Measurements from ENCODE around the gene PIGK. TPM values are rescaled to one million over a fixed set of nuclear protein-coding genes. Genes with fewer than 3 reads are reported as not detected.

The PIGK gene
- total RNA-seq, 1 experiment from 2014 or later: 28.8 TPM

DNA sequence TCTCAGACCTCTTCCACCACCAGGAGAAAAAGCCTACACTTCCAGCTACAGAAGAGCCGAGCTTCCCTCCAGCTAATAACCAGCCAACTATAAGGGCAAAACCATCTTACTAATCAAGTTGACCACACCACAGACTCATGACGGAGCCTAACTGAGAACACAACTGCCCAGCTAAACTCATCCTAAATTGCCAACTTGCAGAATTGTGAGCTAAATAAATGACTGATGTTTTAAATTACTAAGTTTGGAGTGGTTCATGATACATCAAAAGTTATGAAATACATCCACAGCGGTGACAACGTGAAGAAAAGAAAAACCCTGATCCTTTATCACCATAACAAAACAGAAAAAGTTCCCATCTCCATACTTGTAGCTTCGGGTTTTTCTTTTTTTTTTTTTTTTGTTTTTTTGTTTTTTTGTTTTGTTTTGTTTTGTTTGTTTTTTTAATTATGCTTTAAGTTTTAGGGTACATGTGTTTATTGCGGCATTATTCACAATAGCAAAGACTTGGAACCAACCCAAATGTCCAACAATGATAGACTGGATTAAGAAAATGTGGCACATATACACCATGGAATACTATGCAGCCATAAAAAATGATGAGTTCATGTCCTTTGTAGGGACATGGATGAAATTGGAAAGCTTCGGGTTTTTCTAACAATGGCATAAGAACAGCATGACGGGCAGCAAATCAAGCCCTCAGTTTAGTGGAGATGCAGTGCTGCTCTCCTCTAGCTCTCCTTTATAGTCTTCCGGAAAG is 122.6 kb downstream of the PIGK start:
- no peak for DNase-seq (ENCODE audit: low spot score)

DNA sequence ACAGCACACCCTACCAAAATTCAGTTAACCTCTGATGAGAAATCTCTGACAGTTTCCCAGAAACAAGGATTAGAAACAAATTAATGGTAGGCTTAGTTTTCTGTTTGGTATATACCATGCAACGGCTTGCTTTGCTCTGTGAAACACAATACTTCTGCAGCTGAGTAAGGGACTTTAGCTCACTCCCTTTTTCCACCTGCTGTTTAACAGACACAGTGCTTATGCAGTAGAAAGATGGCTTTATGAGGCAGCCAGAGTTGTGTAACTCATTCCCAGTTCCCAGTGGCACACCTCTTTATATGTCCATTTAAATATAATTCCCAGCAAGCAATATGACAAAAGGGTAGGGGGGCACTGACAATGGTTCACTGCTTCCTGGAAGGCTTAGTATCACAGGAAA is 124.0 kb downstream of the PIGK start:
- DNase-seq (ENCODE audit: low spot score): no peak

DNA sequence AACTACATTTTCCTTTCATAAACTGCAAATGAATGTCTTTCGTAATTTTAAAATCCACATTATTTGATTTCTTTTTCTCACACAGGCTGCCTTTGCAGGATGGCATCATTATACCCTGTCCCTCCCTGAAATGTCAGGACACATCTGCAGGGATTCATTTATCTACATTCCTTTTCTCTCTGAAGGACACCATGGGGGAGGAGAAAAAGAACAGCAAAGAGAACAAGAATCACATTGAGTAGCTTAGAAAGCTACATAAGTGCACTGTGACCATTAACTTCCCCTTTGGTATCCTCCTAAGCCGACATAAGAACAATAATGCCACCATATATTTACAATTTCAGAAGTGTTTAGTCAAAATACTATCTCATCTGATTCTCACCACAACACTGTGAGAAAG is 129.5 kb downstream of the PIGK start:
- DNase-seq (ENCODE audit: low spot score): no peak

DNA sequence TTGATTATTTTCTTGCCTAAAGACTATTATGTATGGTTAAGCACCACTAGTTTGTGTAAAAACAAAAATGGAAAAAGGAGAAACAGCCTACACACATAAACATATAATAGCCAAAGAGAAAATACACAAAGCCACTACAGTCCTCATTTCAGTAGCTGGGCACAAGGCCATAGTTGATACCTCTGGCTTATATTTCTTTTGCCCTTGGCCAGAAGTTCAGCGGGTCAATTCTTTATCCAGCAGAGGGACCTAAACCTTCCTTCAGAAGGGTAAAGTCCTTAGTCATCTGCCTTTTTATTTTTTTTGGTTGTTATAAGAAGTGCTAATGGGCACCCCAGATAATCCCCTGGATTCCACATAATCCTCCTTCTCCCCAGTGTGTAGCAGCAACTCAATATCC is 134.1 kb downstream of the PIGK start:
- no peak for DNase-seq (ENCODE audit: low spot score)

DNA sequence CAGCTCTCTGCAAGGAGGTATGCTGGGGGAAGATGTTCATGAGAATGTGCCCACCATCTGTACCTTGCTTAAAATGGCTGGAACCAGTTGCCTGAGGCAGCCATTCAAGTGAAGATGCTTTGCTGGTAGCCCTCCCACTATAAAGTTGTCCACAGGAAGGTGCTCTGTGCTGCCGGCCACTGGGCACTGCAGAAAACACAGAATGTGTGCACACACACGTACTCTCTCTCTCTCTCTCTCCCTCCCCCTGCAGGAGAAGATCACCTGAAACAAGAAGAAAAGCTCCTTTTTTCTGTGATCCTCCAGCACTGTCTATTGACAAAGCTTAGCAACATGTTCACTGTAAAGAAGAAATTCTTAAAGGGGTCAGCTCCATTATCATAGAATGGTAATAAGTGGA is 134.8 kb downstream of the PIGK start:
- DNase-seq (ENCODE audit: low spot score): no peak

DNA sequence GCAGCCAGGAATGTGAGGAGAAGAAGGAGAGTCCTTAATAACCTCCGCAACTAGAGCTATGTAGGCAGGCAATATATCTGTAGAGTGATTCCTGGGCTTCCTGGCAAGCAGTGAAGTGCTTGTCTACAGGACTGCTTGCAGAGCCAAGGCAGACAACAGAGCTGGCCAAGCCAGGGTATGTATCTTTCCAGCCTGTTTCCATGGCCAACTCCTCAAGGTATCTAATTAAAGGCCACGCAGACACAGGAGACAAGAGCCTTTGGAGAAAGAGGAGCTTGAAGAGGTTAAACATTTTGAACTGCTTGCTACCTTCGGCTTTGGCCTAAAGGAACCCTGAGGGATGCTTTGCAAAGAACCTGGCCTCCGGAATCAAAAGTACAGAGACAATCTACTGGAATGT is 137.4 kb downstream of the PIGK start:
- no peak for DNase-seq (ENCODE audit: low spot score)

DNA sequence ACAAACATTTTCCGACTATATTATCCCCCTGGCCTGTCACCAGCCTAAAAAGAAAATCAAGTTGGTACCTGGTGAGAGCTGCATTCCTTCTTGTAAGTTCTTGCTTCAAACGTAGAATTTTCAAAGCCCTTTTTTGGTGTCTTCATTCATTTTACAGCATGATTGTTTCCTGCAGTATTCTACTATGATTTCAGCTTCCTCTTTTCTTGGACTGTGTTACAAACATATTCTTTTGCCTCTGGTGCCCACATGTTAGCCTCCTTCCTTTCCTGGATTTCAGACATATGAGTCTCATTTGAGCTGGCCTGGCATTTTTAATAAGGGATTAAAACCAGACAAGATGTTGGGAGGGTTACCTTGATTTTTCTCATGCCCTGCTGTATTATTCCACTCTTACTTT is 142.5 kb downstream of the PIGK start:
- DNase-seq (ENCODE audit: low spot score): no peak

DNA sequence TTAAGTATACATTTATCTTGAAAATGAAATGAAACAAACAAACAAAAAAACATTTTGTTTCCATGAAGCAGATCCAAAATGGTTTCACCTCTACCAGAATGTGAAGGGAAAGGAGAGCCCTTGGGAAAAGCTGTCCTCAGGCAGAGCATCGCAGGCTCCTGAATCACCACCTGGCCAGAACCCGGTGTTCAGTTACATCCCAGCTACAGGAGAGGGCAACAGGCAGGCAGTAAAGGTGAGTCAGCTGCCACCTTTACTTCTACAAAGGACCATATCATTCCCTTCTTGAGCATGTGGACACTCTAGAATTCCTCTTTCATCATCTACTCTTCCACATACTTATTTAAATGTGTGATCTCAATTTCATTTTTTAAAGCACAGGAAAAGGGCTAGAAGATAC is 151.2 kb downstream of the PIGK start:
- DNase-seq (ENCODE audit: low spot score): no peak

DNA sequence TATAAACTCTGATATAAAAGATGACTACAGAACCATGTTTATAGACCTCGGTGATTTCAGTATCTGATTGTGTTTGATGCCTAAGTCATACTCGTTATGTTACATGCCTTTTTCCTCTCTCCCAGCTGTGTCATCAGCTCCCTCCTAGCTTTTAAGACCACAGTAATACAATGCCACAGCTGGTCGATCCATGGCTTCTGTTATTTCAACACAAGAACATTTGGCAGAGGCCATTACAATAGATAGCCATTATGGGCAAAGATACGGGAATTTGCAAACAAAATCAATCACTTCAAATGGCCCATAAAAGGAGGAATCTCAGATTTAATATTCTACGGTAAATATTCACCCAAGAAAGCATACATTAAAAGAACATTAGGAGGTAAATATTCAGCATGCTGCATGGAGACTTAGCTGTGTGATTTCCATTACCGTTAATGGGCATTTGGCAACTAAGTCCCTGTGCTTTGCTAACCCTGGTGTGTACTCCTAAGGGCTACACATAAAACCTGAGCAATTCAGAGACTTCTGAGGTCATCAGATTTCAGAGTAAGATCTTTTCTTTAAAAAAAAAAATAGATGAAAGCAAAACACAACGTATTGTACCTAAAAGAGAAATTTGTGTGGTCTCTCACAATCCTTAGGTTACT is 153.4 kb downstream of the PIGK start:
- DNase-seq (ENCODE audit: low spot score): no peak

DNA sequence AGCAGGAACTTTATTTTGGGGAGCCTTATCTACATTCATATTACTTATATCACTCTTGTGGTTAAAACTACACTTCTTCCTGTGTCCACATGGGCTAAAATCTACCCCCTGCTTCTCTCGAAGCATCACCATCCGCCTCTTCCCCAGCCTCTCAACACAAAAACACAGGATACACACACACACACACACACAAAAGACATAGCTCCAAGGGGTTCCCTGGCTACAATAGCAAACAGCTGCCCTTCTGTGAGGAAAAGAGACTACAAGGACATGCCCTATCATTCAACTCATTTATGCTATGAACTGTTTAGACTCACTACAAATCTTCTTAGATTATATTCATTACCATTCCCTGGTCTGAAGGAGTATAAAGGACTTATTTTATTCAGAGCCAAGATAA is 155.0 kb downstream of the PIGK start:
- no peak for DNase-seq (ENCODE audit: low spot score)

DNA sequence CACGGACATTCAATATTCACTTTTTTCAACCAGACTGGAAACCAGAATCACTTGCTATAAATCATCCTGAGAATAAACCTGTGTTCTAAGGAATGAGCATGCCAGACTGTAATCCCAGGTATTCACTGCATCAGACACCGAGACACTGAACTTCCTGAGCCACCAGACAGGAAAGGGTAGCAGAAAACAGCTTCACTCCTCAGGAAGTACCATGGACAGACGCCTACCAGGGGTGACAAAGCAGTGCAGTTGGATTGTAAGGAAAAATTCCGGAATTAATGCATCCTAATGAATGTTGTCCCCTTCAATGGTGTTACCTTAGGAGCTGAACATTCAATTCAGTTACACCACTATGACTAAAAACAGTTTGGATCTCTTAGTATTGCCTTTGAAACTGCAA is 156.1 kb downstream of the PIGK start:
- DNase-seq (ENCODE audit: low spot score): no peak

DNA sequence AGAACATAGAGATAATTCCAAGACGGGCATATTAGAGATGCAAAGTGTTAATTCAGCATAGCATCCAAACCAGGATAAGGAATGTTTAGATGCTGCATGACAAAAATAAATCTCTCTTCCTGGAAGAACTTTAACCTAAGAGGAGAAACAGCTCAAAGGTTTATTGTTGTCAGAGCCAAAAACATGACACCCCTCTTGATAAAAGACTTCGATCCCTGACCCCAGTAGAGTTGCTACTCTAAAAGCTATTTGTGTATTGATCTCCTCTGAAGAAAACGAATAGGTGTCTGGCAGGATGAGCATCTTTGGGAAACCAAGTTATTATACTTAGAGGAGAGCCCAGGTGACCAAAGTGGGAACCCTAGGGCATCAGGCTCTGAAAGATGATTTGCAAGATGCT is 158.1 kb downstream of the PIGK start:
- no peak for DNase-seq (ENCODE audit: low spot score)

DNA sequence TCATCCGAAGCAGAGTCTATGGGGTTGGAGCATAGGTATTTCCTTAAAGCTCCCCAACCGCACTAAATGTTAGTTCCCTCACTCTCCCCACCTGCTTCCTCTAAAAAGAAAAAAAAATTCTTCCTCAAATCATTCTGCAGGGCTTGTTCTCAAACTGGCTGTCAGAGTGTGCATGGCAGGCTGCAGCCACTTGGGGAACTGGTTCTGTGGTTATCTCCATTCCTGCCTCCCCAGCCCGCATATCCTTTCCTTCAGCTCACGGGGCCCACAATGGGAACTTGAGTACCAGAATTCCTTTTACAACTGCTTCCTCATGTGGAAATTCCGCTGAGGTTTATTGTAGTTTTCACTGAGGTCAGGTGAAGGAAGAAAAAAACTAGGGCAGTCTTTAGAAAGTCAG is 159.2 kb downstream of the PIGK start:
- no peak for DNase-seq (ENCODE audit: low spot score)

DNA sequence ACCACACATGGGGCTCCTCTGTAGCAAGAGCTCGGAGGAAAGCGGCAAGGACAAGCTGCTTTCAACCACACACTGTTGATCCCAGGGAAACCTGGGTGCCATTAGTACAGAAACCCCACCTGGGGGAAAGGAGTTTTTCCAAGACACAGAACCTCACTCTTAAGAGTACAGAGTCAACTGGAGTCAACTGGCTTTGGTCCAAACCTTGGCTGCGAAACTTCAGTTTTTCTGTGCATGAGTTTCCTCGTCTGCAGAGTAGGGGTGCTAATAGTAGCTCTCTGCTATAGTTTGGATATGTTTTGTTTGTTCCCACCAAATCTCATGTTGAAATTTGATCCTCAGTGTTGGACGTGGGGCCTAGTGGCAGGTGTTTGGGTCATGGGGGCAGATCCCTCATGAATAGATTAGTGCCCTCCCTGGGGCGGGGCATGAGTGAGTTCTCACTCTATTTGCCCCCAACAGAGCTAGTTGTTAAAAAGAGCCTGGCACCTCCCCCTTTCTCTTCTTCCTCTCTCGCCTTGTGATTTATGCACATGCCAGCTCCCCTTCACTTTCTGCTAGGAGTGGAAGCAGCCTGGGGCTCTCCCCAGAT is 161.1 kb downstream of the PIGK start:
- DNase-seq (ENCODE audit: low spot score): no peak

DNA sequence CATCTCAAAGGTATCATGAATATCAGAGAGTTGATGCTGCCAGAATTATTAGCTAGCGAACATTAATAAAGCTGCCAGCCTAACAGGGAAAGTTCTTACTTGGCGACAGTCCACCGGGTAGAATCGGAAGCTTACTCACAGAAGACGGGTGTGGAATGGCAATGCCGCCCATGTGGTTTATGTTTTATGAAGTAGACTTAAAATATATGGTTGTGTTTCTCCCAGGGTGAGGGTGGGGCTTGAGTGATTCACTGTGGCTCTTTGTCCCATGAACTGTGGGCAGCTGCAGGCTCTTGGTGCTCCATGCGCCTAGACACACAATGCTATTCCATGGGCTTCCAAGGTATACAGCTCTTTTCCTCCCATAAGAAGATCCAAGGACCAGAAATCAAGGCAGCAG is 162.7 kb downstream of the PIGK start:
- DNase-seq (ENCODE audit: low spot score): peak; percentile 69

DNA sequence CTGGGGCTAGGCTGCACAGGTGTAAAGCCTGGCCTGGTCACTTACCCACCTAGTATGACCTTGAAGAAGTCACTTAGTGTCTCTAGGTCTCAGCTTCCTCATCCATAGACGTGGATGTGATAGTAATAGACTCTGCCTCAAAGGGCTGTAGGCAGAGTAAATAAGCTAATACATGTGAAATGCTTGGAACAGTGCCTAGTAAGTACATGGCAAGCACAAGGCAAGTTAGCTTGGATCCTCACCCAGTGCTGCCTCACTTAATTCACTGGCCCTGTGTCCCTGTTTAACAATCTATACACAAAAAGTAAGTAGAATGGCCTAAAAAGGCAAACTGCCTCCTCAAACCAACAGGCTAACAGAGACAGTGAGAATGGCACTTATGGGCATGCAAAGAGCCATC is 167.8 kb downstream of the PIGK start:
- no peak for DNase-seq (ENCODE audit: low spot score)

DNA sequence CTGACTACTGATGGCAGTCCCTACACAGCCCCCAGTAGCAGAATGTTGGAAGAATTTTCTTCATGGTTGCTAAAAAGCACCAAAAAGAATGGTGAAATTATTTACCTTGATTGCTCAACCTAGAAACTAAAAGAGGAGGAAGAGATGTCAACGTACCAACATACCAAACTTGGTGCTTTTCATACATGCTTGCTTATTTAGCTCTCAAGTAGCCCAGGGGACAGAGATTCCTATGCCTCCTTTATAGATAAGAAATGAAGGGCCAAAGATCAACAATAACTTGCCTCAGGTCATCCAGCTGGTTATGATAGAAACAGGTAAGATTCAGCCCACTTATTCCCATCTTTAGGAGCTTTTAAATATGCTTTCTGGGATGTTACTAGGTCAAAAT is 170.6 kb downstream of the PIGK start:
- DNase-seq (ENCODE audit: low spot score): no peak

DNA sequence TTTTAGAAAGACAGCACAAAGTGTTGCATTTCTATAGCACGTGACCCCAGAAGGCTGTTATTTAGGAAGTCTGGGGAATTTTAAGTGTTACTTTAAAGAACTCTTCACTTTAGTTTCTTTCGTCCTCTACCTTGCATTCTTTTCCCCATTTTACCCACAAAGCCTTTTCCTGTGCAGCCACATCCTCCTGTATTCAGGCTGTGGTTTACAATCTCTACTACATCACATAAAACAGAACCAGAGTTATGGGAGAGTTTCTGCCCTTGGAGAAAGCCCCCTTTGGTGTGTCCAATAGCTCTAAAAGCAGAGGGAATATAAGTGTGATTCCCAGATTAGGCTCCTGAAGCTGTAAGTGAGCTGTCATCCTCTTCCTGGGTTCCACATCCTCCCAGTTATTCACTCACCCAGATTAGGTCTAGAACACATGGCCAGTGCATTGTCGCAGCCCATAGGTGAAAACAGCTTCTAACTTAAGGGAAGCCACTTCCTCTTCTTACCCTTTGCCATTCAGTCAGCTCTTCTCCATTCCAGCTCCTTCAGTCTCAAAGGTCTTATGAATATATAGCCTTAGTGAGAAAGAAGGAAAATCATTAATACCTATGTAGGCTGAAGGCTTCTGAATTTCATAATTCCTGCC is 171.1 kb downstream of the PIGK start:
- DNase-seq (ENCODE audit: low spot score): no peak

DNA sequence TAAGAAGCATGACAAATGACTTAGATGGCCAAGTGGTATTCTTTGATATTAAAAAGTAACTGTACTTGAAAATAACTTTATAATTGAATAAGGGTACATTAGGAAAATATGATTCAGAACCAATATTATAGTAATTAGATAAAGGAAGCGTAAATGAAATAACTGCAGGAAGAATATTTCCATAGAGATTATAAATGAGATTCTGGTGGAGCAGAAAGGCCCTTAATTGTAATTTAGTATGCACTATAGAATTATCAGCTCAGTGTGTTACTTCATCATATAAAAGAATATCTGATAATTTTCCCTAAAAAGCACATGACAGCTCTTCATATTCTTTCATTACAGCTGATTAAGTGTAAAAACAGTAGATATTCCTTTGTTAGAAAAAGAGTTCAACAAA is 171.7 kb downstream of the PIGK start:
- no peak for DNase-seq (ENCODE audit: low spot score)

DNA sequence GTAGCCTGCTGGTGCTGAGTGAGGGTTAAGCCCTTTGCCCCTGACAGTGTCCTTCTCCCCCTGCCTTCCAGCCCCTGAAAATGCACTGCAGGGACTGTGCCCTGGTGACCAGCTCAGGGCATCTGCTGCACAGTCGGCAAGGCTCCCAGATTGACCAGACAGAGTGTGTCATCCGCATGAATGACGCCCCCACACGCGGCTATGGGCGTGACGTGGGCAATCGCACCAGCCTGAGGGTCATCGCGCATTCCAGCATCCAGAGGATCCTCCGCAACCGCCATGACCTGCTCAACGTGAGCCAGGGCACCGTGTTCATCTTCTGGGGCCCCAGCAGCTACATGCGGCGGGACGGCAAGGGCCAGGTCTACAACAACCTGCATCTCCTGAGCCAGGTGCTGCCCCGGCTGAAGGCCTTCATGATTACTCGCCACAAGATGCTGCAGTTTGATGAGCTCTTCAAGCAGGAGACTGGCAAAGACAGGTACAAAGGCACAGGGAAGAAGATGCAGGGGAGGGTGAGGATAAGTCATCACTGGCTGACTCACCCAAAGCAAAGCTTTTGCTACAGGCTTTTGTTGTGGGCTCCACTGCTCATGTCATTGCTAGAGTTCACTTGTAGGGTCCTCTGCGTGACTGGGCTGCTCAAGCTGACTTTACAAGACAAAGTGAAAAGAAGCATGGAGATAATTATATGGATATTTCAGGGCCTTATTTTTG is 174.9 kb downstream of the PIGK start:
- DNase-seq (ENCODE audit: low spot score): no peak

DNA sequence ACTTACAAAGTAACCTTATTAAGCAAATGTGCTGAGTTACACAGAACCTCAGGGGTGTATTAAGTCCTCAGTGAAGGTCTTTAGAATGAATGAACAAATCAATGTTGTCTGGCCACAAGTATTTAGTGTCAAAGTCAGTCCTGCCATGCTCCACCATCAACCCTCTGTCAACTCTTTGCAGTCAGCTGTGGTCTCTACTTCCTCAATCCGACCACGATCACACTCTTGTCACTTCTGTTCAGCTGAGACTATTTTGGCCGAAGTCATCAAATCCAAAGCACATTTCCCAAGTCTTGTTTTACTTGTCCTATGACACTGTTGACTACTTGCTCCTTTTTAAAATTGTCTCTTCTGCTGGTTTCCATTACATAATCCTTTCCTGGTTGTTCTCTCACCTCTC is 178.4 kb downstream of the PIGK start:
- no peak for DNase-seq (ENCODE audit: low spot score)

DNA sequence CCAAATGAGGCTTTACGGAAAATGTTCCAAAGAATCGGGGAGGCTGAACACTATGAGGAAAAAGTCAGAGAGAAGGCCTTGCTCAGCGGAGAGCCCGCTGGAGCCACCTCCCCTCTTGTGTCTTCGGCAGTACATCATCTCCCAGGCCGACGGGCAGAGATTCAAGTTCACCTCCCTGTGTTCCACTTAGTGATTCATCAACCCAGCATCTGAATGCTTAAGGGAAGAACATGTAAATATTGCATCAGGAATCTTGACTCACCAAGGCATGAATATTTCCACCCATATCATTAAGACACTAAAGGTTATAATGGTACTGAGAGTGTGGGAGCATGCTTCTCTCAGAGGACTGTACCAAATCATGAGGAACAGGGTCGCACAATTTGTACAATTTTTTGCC is 179.5 kb downstream of the PIGK start:
- peak; percentile 91 for DNase-seq (ENCODE audit: low spot score)

Data from A172 (cell line).